ENCODE measurements around the gene DUOX2.
"Not testable (repeated sequence)": the region's sequence is repeated elsewhere in the genome, so short reads cannot be mapped to it uniquely, and the experiment has no call there.

Gene DUOX2

GRCh38 chr15:45048794-45049631 is 65.0 kb downstream of the DUOX2 start:
- H3K27me3 ChIP-seq (replicated peaks; ENCODE audit: control insufficient read depth, insufficient read depth, low read length) = no peaks in the 10 kb centered on the region
- H3K4me3 ChIP-seq (replicated peaks; ENCODE audit: low read depth, low read length) = no peak overlapping the region
- peaks cover 1% of the 10 kb centered on the region; the same call in 1 of the 2 replicates for H3K36me3 ChIP-seq (ENCODE audit: control insufficient read depth, insufficient read depth, low read length)
- peak; percentile 39 for DNase-seq (ENCODE audit: extremely low read depth, insufficient read length)
- TF ChIP-seq CTCF (IDR thresholded peaks at IDR 0.05; ENCODE audit: insufficient read depth, low read length, poor library complexity, severe bottlenecking) = no peak

- not testable (repeated sequence) for DNase-seq (ENCODE audit: extremely low read depth, insufficient read length); H3K27me3 ChIP-seq (replicated peaks; ENCODE audit: control insufficient read depth, insufficient read depth, low read length); H3K36me3 ChIP-seq (ENCODE audit: control insufficient read depth, insufficient read depth, low read length); H3K4me3 ChIP-seq (replicated peaks; ENCODE audit: low read depth, low read length)
Observed at GRCh38 chr15:45048449-45048793, 65.6 kb downstream of the DUOX2 start.

- H3K4me3 ChIP-seq (replicated peaks; ENCODE audit: low read depth, low read length); DNase-seq (ENCODE audit: extremely low read depth, insufficient read length); H3K27me3 ChIP-seq (replicated peaks; ENCODE audit: control insufficient read depth, insufficient read depth, low read length); H3K36me3 ChIP-seq (ENCODE audit: control insufficient read depth, insufficient read depth, low read length): not testable (repeated sequence)
Observed at GRCh38 chr15:45044270-45044669, 69.7 kb downstream of the DUOX2 start.

- H3K4me3 ChIP-seq (replicated peaks; ENCODE audit: low read depth, low read length); H3K36me3 ChIP-seq (ENCODE audit: control insufficient read depth, insufficient read depth, low read length); H3K27me3 ChIP-seq (replicated peaks; ENCODE audit: control insufficient read depth, insufficient read depth, low read length); DNase-seq (ENCODE audit: extremely low read depth, insufficient read length): not testable (repeated sequence)
Observed at GRCh38 chr15:45042859-45043258, 71.1 kb downstream of the DUOX2 start.
